ENCODE data around the gene ZFYVE1.
"Not testable (repeated sequence)": the region's sequence is repeated elsewhere in the genome, so short reads cannot be mapped to it uniquely, and the experiment has no call there.

Gene ZFYVE1

DNA sequence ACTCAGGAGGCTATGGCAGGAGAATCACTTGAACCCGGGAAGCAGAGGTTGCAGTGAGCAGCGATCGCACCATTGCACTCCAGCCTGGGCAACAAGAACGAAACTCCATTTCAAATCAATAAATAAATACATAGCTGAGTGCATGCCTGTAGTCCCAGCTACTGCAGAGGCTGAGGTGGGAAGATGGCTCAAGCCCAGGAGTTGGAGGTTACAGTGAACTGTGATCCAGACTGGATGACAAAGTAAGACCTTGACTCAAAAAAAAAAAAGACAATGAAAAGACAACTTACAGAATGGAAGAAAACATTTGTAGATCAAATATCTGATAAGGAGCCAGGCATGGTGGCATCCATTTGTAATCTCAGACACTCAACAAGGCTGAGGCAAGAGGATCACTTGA lies 27.6 kb downstream of the ZFYVE1 start:
- no peak for DNase-seq

DNA sequence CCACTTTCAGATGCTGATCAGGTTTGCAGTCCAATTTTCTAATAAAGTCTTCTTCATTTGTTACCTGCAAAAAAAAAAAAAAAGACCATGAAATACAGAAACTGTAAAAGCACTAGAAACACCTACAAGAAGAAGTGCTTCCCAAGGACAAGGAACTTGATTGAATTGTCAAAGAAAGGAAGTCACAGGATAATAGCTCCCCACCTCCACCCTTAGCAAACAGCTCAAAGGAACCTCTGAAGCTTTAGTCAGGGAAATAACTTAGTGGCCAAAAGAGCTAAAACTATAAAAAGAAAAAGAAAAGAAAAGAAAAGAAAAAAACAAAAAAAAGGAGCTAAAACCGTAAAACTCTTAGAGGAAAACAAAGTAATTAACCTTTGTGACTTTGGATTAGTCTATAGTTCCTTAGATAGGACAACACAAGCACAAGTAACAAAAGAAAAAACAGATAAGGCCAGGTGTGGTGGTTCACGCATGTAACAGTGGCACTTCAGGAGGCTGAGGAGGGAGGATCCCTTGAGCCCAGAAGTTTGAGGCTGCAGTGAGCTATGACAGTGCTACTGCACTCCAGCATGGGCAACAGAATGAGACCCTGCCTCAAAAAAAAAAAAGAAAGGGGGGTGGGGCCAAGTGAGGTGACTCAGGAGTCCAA lies 28.5 kb downstream of the ZFYVE1 start:
- no peak for DNase-seq

DNA sequence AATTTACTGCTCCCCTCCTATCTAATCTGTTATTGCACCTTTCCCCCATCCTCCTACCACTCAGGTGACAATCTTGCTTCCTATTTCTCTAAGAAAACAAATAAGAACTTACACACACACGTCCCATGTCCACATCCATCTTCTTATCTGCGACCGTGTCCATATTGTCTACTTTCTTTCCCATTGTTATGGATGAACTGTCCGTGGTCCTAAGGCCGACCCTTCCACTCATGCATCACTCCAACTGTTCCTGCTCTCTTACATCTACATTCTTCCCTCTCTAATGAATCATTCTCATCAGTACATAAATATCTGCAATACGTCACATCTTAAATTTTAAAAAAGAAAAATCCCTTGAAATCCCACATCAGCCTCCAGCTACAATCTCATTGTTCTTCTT lies 30.0 kb downstream of the ZFYVE1 start:
- no peak for DNase-seq

DNA sequence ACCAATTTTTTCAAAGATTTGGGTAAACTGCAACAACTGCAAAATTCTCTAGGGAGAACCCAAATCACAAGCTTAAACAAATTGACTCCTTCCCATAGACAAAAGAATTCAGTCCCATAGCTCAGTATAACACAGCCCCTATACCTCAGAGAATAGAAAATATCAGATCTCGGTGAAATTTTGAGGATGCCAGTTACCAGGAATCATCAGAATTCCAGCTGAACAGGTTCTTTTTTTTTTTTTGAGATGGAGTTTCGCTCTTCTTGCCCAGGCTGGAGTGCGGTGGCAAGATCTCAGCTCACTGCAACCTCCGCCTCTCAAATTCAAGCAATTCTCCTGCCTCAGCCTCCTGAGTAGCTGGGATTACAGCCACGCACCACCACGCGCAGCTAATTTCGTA lies 36.7 kb downstream of the ZFYVE1 start:
- DNase-seq: no peak

DNA sequence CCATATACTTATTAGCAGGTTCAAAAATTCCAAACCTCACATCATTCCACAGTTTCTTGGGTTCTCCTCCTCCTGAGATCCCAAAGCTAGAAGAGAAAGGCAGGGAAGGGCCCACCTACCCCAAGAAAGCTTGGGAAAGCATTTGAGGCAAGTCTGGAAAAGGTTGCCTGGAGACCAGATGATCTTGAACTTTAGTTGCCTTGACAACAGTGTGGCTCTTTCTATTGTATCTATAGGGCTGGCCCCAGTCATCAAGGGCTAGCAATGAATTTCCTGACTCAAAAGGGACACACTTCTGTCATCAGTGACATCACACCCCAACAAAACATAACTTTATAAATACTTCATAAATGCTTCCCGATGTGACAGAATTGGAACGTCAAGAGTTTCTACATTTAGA lies 40.0 kb downstream of the ZFYVE1 start:
- no peak for DNase-seq

DNA sequence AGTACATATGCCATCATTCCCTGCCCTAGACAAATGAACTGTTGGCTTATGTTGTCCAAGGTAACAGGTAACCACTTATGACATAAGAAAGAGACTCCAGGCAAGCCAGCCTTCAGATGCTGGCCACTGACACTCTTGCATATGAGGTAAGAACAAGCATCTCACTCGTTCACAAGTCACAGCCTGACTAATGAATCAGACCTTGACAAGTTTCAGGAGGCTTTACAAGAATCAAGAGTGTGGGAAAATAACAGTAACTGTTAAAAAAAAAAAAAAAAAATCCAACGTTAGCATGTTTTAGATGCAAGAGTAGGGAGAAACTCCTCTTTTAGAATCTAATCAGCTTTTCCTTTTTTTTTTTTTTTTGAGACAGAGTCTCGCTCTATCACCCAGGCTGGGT lies 40.7 kb downstream of the ZFYVE1 start:
- DNase-seq: no peak

DNA sequence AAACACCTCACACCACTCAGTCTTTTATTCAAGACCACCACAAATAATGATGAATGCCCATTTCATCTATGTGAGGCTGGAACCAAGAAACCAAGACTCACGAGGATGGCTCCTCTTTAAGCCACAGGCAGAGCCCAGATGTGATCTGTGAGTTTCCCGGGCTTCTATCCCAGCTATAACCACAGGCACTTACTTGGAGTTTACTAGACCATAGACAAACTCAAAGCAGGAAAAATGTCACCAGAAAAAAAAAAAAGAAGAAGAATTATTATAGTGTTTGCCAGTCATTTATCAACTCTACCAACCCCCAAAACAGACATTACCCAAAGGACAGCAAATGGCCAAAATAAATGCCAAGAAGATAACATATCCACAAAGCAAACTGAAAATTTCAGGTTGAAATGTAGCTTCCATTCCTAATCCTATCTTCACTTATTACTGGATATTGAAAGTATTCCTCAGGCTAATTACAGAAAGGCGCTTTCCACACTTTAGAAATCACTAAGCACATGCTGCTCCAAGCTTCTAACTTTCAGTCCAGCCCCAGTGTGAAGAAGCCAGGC lies 44.7 kb downstream of the ZFYVE1 start:
- no peak for DNase-seq

DNA sequence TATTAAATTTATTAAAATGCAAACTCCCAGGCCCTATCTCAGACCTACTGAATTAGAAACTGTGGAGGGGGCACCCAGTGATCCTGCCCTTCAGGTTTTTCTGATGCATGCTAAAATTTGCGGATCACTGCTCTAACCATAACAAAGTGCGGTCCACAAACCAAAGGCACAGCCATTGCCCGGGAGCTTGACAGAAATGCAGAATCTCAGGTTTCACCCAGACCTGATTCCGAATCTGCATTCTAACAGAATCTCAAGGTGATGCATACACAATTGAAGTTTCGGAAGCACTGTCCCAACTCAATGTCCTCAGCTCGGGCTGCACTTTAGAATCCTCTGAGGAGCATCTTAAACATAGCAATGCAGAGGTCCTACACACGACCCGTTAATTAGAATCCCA lies 46.0 kb downstream of the ZFYVE1 start:
- no peak for DNase-seq

DNA sequence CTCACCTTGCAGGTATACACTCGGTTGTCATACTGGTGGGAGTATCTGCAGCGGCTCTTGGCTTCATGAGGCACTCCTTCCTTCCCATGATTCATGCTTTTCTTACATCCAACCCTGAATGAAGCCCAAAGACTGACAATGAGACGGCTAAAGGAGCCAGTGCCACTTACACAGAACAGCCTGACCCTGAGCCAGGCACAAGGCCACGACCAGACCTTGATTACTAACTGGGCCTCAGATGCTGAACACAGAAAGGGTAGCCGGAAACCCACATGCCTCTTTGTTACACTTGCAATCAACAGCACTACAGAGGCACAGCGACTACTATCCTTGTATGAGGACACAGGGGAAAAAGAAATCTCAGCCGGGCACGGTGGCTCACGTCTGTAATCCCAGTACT lies 48.0 kb downstream of the ZFYVE1 start:
- DNase-seq: no peak

DNA sequence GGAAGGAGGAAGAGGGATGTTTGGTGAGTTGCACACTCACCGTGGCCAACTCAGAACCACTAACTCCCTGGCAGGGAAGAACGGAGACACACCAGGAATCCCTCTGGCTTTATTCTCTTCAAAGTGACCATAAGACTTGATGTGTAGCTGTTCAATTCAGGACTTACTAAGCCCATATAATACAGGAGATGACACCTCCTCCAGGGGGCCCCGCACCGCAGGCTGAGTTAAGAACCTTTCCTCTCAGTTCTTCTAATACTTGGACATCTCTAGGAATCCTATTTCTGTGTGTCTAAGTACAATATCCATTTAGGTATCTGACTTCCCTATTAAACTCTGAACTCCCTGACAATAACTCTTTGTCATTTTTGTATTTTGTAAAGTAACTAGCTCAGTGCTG lies 51.1 kb downstream of the ZFYVE1 start:
- DNase-seq: no peak

DNA sequence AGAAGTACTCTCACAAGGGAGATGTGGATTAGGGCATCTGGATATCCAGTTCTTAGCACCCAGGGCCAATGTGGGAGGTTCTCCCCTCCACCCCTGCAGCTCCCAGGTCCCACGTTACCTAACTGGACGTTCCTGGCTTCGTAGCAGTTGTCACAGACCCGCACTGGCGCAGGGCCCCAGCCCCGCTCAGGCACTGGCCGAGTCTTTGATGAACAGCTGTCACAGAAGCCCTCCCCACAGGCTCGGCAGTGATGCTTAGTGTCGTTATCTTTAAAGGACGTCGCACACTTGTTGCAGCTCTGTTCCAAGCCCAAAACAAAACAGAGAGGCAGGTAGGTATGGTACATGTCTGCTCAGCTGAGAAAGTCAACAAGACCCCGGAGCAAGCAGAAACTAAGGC lies 52.2 kb downstream of the ZFYVE1 start:
- DNase-seq: no peak

DNA sequence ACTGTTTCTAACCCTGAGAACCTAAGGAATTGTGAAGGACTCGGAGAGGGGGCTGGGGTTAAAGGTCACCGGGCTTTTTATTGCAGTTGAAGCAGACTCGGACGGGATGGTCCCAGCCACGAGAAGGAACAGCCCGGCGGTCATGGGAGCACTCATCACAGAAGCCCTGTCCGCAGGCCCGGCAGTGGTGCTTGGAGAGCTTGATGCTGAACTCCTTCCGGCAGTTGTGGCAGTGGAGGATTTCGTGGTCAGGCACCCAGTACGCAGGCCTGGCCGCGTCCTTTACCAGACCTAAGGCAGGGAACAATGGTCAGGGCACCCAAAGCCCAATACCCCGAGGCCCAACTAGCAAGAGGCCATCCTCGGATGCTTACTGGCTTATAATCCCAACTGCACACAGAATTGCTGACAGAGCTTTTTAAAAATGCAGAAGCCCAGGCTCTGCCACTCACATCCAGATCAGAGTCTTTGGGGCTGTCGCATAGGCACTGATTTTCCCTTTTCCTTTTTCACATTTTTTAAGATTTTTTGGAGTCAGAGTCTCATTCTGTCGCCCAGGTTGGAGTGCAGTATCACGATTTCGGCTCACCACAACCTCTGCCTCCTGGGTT lies 56.0 kb downstream of the ZFYVE1 start:
- no peak for DNase-seq

DNA sequence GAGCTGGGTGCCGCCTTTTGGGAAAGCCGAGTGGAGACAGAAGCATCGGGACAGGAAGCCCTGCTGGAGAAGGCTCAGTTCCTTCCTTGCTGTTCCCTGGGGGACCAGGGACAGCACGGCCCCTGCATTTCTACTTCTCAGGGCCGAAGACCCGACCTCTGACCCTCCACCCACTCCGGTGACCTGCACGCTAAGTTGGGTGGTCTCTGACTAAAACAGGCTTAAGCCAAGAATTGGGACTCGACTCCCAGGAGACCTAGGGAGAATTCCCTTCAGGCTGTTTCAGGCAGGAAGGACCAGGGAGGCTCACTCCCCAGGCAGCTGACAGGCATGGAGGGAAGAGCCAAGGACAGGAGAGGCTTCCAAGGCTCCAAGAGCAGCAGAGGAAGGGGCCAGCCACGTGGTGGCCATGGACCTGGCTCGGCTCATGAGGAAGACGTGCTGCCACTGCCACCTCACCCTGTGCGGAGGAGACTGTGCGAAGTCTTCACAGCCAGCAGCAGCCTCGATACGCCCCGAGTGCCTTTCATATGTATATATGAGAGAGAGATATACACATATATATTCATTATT lies 56.8 kb downstream of the ZFYVE1 start:
- no peak for DNase-seq

DNA sequence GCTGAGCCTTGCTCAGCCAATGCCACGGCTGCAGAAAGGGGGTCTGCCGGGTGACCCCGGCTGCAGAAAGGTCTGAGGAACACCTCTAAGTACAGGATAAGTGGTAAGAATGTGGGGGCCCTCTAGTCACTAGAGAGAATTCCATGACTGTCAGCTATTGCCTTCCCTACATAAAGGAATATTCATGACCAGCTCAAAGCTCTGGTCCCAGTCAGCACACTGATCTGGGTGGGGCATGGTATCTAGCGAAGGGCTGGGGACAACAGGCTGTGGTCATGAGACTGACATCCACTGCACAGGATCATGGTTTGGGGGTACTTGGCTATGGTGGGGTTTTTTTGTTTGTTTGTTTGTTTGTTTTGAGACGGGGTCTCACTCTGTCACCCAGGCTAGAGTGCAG lies 58.6 kb downstream of the ZFYVE1 start:
- no peak for DNase-seq

DNA sequence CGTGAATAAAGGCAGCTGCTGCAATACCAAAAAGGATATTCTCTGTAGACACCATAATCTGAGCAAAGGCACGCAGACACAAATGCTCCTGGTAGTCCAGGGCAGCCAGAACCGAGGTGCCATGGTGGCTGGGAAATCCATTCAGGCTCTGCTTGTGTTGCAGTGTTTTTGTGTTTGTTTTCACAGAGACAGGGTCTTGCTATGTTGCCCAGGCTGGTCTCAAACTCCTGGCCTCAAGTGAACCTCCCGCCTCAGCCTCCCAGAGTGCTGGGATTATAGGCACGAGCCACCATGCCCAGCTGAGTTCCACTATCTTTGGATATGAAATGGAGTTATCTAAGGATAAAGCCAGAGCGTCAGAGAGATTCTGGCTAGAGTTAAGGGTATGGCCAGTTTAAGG lies 60.9 kb downstream of the ZFYVE1 start:
- DNase-seq: no peak

DNA sequence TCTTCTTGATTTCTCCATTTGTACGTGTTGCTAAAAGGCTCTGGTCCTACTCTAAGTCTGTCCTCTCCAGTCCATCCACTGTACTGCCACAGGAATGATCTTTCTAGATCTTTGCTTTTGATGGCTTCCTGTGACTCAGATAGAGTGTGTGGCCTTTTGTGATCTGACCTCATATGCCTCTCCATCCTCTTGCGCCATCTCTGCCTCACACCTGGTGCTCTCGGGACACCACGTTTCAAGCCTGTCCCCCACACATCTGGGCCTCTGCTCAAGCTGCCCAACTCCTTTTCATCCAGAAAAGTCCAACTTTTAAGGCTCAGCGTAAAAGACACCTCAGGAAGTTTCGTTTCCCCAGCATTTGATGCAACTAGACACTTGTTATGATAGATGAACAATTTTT lies 61.7 kb downstream of the ZFYVE1 start:
- DNase-seq: no peak

DNA sequence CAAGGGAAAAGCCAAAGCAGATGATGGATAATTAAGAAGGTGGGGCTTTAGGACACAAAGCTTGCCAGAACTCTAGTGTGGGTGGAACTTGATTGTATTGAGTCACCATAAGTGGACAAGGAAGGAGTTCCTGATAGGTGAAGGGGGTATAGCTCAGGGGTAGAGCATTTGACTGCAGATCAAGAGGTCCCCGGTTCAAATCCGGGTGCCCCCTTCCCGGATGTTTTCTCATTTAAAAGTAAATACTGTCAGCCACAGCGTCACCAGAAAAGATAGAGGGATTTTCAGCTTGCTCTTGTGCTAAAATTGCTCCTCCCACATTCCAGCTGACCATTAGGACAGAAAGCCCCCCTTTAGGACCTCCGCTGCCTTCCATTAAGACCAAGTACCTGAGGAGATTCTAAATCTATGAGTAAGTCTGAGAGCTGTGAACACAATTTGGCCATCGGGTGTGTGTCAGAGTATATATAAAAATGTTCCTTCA lies 64.0 kb downstream of the ZFYVE1 start:
- DNase-seq: no peak

DNA sequence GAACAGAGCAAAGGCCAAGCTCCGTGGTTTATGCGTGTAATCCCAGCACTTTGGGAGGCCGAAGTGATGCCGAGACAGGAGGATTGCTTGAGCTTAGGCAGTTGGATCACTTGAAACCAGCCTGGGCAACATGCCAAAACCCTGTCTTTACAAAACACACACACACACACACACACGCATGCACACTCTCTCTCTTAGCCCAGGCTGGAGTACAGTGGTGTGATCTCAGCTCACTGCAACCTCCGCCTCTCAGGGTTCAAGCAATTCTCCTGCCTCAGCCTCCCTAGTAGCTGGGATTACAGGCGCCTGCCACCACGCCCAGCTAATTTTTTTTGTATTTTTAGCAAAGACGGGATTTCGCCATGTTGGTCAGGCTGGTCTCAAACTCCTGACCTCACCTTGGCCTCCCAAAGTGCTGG lies 64.6 kb downstream of the ZFYVE1 start:
- not testable (repeated sequence) for DNase-seq

DNA sequence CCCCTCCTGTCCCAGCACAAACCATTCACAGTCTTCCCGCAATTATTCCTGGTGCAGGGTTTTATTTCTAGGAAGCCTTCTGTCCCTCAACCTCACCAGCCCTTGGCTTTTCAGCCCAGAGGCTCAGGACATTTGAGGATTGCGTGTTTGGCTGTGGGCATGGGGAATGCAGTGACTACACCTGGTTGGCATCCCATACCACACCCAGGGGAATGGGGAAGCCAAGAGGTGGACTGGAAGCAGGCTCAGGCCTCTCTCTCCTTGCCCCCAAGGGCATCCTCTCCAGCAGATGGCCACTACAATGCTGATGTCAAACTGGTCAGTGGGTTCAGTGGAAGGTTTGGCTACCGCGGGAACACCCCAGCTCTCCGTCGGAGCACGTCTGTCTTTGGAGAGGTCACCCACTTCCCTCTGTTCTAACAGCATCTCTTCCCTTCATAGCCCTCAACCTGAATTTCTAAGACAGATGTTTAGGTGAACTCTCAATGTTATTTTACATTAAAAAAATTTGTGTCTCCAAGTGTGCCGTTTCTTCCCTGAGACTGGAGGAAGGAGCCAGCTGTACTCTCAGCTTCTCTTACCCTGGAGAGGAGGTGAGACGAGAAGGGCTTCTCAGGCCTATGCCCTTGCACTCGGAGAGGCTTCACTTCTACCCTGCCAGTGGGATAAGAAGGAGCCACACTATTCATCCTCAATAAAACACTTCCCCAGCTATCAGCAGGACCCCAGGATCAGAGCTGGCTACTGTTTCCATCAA lies 65.1 kb downstream of the ZFYVE1 start:
- DNase-seq: no peak

DNA sequence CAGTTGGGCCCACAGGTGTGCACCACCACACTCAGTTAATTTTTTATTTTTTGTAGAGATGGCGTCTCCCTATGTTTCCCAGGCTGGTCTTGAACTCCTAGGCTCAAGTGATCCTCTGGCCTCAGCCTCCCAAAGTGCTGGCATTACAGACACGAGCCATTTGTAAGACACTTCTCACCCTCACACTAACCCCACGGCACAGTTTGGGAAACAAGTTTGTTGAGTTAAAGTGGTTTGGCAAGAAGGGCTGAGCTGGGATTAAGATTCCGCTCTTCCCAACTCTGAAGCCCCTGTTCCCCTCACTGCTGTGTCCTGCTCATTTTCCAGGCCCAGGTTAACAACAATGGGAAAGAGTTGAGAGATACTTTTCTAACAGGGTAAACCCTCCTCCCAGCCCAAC lies 65.9 kb downstream of the ZFYVE1 start:
- DNase-seq: not testable (repeated sequence)

DNA sequence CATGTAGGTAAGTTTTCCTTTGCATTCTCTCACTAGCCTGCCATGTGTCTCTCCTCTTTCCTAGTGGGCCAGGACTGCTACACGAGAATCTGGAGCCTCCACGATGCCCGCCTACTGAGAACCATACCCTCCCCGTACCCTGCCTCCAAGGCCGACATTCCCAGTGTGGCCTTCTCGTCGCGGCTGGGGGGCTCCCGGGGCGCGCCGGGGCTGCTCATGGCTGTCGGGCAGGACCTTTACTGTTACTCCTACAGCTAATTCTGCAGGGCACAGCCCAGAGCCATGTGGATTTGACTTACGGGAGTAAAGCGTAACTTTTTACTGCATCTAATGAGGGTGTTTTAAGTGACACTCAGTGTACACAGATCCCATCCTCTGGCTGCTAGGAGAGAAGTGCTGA lies 68.4 kb downstream of the ZFYVE1 start:
- no peak for DNase-seq

DNA sequence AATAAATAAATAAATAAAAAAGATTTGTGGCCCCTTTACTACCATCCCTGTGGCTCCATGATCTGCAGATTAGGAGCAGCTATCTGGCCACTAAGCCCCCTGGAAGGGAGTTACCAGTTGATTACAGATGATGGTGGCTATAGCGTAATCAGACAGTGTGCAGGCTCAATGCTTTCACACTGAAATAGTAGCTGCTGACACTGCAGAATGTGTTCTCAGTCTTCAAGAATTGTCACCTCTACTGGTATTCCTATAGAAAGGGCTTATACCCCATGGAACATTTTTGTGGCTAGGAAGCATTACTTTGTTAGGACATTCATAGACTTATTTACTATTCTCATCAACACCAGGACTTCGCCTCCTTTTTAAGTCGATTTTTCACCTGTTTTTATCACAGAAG lies 69.7 kb downstream of the ZFYVE1 start:
- DNase-seq: no peak

DNA sequence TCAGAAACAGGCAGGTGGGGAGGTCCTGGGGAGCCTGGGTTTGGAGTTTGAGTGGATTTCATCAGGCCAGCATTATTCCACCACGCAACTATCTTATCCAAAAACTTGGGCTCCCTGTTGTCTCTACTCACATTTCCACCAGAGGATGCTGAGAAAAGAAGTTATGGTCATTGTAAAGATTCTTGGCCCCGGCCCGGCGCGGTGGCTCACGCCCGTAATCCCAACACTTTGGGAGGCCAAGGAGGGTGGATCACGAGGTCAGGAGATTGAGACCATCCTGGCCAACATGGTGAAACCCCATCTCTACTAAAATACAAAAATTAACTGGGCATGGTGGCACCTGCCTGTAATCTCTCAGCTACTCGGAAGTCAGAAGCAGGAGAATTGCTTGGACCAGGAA lies 70.2 kb downstream of the ZFYVE1 start:
- not testable (repeated sequence) for DNase-seq

DNA sequence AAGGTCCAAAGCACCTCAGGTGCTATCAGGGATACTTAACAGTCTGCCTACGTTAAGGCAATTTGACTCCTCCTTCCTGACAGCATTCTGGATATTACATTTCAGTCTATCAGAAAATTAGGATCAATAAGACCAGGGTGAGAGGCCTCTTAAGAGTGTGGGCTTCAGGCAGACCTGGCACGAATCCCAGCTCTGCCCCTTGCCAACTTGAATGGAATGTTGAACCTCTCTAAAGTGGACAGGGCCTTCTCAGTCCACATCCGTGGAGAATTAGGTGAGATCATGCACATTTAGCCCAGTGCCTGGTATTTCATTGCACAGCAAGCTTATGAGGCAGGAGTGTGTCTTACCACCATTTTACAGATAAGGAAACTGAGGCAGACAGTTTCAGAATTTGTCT lies 74.7 kb downstream of the ZFYVE1 start:
- DNase-seq: no peak
